ENCODE data around the gene SLC1A4.

GRCh38 chr2:64988420-64989125, 626 bp upstream of the SLC1A4 start:
- TF ChIP-seq CTCF (IDR thresholded peaks at IDR 0.05) (peak in 3 of 4 experiments; percentile 12 to 58 (median 54)), POLR2AphosphoS5 (IDR thresholded peaks at IDR 0.05) (no peak)

Data from prostate gland (tissue), 2 donors.